H9 (cell line): Measurements from ENCODE around the gene PERCC1. TPM values are rescaled to one million over a fixed set of nuclear protein-coding genes. Genes with fewer than 3 reads are reported as not detected.

Source experiments
- DNase-seq: peaks from one replicate; pipeline ENCODE4 v3.0.0-alpha.2; 2017
- H2AFZ ChIP-seq: one replicate; pipeline ENCODE4 v1.6.1; 2013; ENCODE audit warnings: mild to moderate bottlenecking, low read length, control low read depth, moderate library complexity
- H2AK5ac ChIP-seq: 2 replicates; pipeline ENCODE4 v1.6.1; 2013; ENCODE audit warnings: low read length, control low read depth, mixed read lengths; ENCODE audit not compliant: insufficient read length
- H2BK120ac ChIP-seq: one replicate; pipeline ENCODE4 v1.6.1; 2013; ENCODE audit warnings: low read depth, mild to moderate bottlenecking, low read length, control low read depth, inconsistent platforms; ENCODE audit not compliant: poor library complexity, severe bottlenecking
- H2BK12ac ChIP-seq: 2 replicates; pipeline ENCODE4 v1.6.1; 2013; ENCODE audit warnings: low read length, control low read depth, mixed read lengths, low read depth; ENCODE audit not compliant: insufficient read length
- H2BK15ac ChIP-seq: 2 replicates; pipeline ENCODE4 v1.6.1; 2013; ENCODE audit warnings: low read depth, low read length, control low read depth
- H2BK20ac ChIP-seq: one replicate; pipeline ENCODE4 v1.6.1; 2013; ENCODE audit warnings: low read depth, mild to moderate bottlenecking, low read length, control low read depth, inconsistent platforms; ENCODE audit not compliant: poor library complexity, severe bottlenecking
- H2BK5ac ChIP-seq: 2 replicates; pipeline ENCODE4 v1.6.1; 2013; ENCODE audit warnings: low read length, control low read depth, mixed read lengths; ENCODE audit not compliant: insufficient read length
- H3K14ac ChIP-seq: 2 replicates; pipeline ENCODE4 v1.6.1; 2013; ENCODE audit warnings: low read length, control low read depth; ENCODE audit not compliant: insufficient read depth
- H3K18ac ChIP-seq: 2 replicates; pipeline ENCODE4 v1.6.1; 2013; ENCODE audit warnings: low read depth, mild to moderate bottlenecking, mixed read lengths, low read length, control low read depth; ENCODE audit not compliant: insufficient read length
- H3K23ac ChIP-seq: 2 replicates; pipeline ENCODE4 v1.6.1; 2013; ENCODE audit warnings: low read length, control low read depth, mixed read lengths, low read depth; ENCODE audit not compliant: insufficient read length
- H3K23me2 ChIP-seq: 2 replicates; pipeline ENCODE4 v1.6.1; 2013; ENCODE audit warnings: low read depth, mild to moderate bottlenecking, mixed read lengths, low read length, control low read depth; ENCODE audit not compliant: insufficient read length, poor library complexity, severe bottlenecking
- H3K27ac ChIP-seq: 2 replicates; pipeline ENCODE4 v1.5.1; 2013; ENCODE audit warnings: low read length, control low read depth, mixed read lengths, low read depth; ENCODE audit not compliant: insufficient read length
- H3K27me3 ChIP-seq: 2 replicates; pipeline ENCODE4 v1.6.1; 2013; ENCODE audit warnings: low read length, control low read depth, inconsistent platforms; ENCODE audit not compliant: insufficient read depth
- H3K4ac ChIP-seq: 2 replicates; pipeline ENCODE4 v1.6.1; 2013; ENCODE audit warnings: low read depth, mild to moderate bottlenecking, control low read depth, inconsistent platforms, low read length, moderate library complexity
- H3K4me1 ChIP-seq: 2 replicates; pipeline ENCODE4 v1.6.1; 2013; ENCODE audit warnings: low read length, control low read depth, inconsistent platforms; ENCODE audit not compliant: insufficient read depth
- H3K4me2 ChIP-seq: 2 replicates; pipeline ENCODE4 v1.6.1; 2013; ENCODE audit warnings: low read length, control low read depth, mixed read lengths; ENCODE audit not compliant: insufficient read length, insufficient read depth
- H3K56ac ChIP-seq: 2 replicates; pipeline ENCODE4 v1.6.1; 2013; ENCODE audit warnings: low read depth, mild to moderate bottlenecking, mixed read lengths, low read length, control low read depth; ENCODE audit not compliant: insufficient read length
- H3K79me1 ChIP-seq: 2 replicates; pipeline ENCODE4 v1.6.1; 2013; ENCODE audit warnings: low read depth, mild to moderate bottlenecking, moderate library complexity, low read length, control low read depth, inconsistent platforms; ENCODE audit not compliant: insufficient read depth, poor library complexity, severe bottlenecking
- H3K79me2 ChIP-seq: 2 replicates; pipeline ENCODE4 v1.6.1; 2013; ENCODE audit warnings: low read length, control low read depth, inconsistent platforms; ENCODE audit not compliant: insufficient read depth
- H3K9ac ChIP-seq: 2 replicates; pipeline ENCODE4 v1.6.1; 2013; ENCODE audit warnings: low read length, control low read depth, mixed read lengths; ENCODE audit not compliant: insufficient read length; ENCODE audit errors: extremely low read depth
- H3K9me3 ChIP-seq: one replicate; pipeline ENCODE4 v1.6.1; 2013; ENCODE audit warnings: low read depth, low read length, inconsistent platforms; ENCODE audit not compliant: control insufficient read depth
- H3T11ph ChIP-seq: one replicate; pipeline ENCODE4 v1.6.1; 2013; ENCODE audit warnings: mild to moderate bottlenecking, low read length, control low read depth, inconsistent platforms
- H4K20me1 ChIP-seq: one replicate; pipeline ENCODE4 v1.6.1; 2013; ENCODE audit not compliant: control insufficient read depth, insufficient read length, insufficient read depth
- H4K5ac ChIP-seq: 2 replicates; pipeline ENCODE4 v1.6.1; 2013; ENCODE audit warnings: low read depth, mild to moderate bottlenecking, mixed read lengths, low read length, control low read depth; ENCODE audit not compliant: insufficient read length
- H4K8ac ChIP-seq: replicated peaks from 2 replicates; pipeline ENCODE4 v1.6.1; 2013; ENCODE audit warnings: low read length, control low read depth, mixed read lengths, low read depth; ENCODE audit not compliant: insufficient read length
- H4K91ac ChIP-seq: 2 replicates; pipeline ENCODE4 v1.6.1; 2013; ENCODE audit warnings: low read depth, mild to moderate bottlenecking, moderate library complexity, mixed read lengths, low read length, control low read depth; ENCODE audit not compliant: insufficient read length
- H3K27ac Mint-ChIP-seq, 3 experiments: 2 replicates in 2 of 3; 3 replicates in 1 of 3; pipeline ENCODE4 v1.8.0; 2020 to 2021; ENCODE audit warnings: mixed read lengths in 3 of 3, mild to moderate bottlenecking in 1 of 3, moderate library complexity in 1 of 3
- H3K27me3 Mint-ChIP-seq: 2 replicates; pipeline ENCODE4 v1.8.0; 2021; ENCODE audit warnings: low read depth, mild to moderate bottlenecking, moderate library complexity, mixed read lengths
- H3K36me3 Mint-ChIP-seq, 3 experiments: 2 replicates in 2 of 3; 3 replicates in 1 of 3; pipeline ENCODE4 v1.8.0; 2020 to 2021; ENCODE audit warnings: low read depth in 3 of 3, mixed read lengths in 3 of 3; ENCODE audit not compliant: insufficient read depth in 1 of 3
- H3K4me1 Mint-ChIP-seq, 2 experiments: 2 replicates each; pipeline ENCODE4 v1.8.0; 2020; ENCODE audit warnings: mixed read lengths in 2 of 2
- H3K4me3 Mint-ChIP-seq, 2 experiments: 2 replicates in 1 of 2; 3 replicates in 1 of 2; pipeline ENCODE4 v1.8.0; 2020 to 2021; ENCODE audit warnings: mild to moderate bottlenecking in 2 of 2, mixed read lengths in 2 of 2, moderate library complexity in 1 of 2
- H3K9me3 Mint-ChIP-seq, 2 experiments: 2 replicates in 1 of 2; 3 replicates in 1 of 2; pipeline ENCODE4 v1.8.0; 2020; ENCODE audit warnings: mild to moderate bottlenecking in 2 of 2, mixed read lengths in 2 of 2, moderate library complexity in 1 of 2
- WGBS: extraction: QIAGEN DNeasy Blood & Tissue Kit; methylation state at CpG from one replicate; pipeline ENCODE4 v1.1.7; 2013; ENCODE audit warnings: missing lambda C conversion rate, low lambda C conversion rate, mixed read lengths; ENCODE audit not compliant: insufficient read length; ENCODE audit errors: extremely low coverage; 5-methylcytosine and 5-hydroxymethylcytosine counted together
- total RNA-seq: library from RNA; stranded (reverse); gene quantifications from 2 replicates; pipeline ENCODE4 v1.2.1, GENCODE V29; 2021
- TF ChIP-seq, protein P1 (sequence below): fragments of 200-600 bp; sonication (generic); conservative IDR thresholded peaks from 3 replicates; pipeline ENCODE4 v1.8.0; 2021; ENCODE audit warnings: antibody characterized with exemption, mild to moderate bottlenecking

Gene PERCC1
- total RNA-seq, 1 experiment from 2014 or later, result not detected

DNA sequence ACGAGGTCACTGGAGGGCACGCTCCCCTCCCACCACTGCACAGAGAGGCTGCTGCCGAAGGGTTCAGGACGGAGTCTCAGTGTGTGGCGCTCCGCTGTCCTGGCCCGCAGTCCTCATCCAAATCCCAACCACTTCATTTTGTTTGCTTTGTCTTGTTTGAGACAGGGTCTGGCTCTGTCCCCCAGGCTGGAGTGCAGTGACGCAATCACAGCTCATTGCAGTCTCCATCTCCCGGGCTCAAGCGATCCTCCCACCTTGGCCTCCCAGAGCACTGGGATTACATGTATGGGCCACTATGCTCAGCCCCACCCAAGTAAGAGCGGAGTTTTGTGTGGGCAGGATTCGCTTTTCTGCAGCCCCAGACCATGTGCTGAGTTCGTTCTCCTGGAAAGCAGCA lies 29.1 kb upstream of the PERCC1 start:
- Histone ChIP-seq H3K4ac (no peak overlapping the region), H2BK12ac (no peak overlapping the region), H2BK120ac (no peak overlapping the region), H2BK5ac (no peak overlapping the region), H3K14ac (no peak overlapping the region), H3K27me3 (no peaks in the 10 kb centered on the region), H3K23ac (no peak overlapping the region), H2AK5ac (no peak overlapping the region), H3K9ac (no peak overlapping the region), H3T11ph (no peak overlapping the region), H3K27ac (no peak overlapping the region), H2AFZ (no peak overlapping the region), H4K91ac (no peak overlapping the region), H2BK15ac (no peak overlapping the region), H3K23me2 (no peaks in the 10 kb centered on the region), H3K79me2 (no peaks in the 10 kb centered on the region; the same call in 1 of the 2 replicates), H4K5ac (no peak overlapping the region), H4K20me1 (no peaks in the 10 kb centered on the region), H3K4me1 (no peaks in the 10 kb centered on the region), H3K79me1 (no peaks in the 10 kb centered on the region), H3K18ac (no peak overlapping the region), H2BK20ac (no peak overlapping the region), H3K9me3 (no peaks in the 10 kb centered on the region), H3K56ac (no peak overlapping the region), H3K4me2 (no peak overlapping the region), H4K8ac (no peak overlapping the region)
- Mint-ChIP-seq H3K4me1 (no peaks in the 10 kb centered on the region), H3K36me3 (peaks cover 7 to 30% (median 30%) of the 10 kb centered on the region in 3 experiments; a peak in 6 of 7 replicates), H3K9me3 (no peaks in the 10 kb centered on the region), H3K27me3 (no peaks in the 10 kb centered on the region), H3K4me3 (no peak overlapping the region), H3K27ac (no peak overlapping the region)
- DNase-seq, result no peak
- TF ChIP-seq, protein P1, sequence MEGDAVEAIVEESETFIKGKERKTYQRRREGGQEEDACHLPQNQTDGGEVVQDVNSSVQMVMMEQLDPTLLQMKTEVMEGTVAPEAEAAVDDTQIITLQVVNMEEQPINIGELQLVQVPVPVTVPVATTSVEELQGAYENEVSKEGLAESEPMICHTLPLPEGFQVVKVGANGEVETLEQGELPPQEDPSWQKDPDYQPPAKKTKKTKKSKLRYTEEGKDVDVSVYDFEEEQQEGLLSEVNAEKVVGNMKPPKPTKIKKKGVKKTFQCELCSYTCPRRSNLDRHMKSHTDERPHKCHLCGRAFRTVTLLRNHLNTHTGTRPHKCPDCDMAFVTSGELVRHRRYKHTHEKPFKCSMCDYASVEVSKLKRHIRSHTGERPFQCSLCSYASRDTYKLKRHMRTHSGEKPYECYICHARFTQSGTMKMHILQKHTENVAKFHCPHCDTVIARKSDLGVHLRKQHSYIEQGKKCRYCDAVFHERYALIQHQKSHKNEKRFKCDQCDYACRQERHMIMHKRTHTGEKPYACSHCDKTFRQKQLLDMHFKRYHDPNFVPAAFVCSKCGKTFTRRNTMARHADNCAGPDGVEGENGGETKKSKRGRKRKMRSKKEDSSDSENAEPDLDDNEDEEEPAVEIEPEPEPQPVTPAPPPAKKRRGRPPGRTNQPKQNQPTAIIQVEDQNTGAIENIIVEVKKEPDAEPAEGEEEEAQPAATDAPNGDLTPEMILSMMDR, result no peak
- no CpG with 5 or more reads among the region's 13 CpGs for WGBS
